ENCODE data around the gene SPRED3. TPM values are rescaled to one million over a fixed set of nuclear protein-coding genes. Genes with fewer than 3 reads are reported as not detected.

Gene SPRED3
- total RNA-seq, 1 donor from 2014 or later, result 8.7 TPM

- no peak for TF ChIP-seq CTCF (IDR thresholded peaks at IDR 0.05; ENCODE audit: partially characterized antibody, unreplicated experiment)
- H3K27ac Mint-ChIP-seq (ENCODE audit: unreplicated experiment), result peak overlapping the region; percentile 11
- H3K27me3 Mint-ChIP-seq (ENCODE audit: unreplicated experiment), result peaks cover 1% of the 10 kb centered on the region
- H3K9me3 Mint-ChIP-seq (ENCODE audit: unreplicated experiment), result no peaks in the 10 kb centered on the region
- peak overlapping the region; percentile 83 for H3K4me3 Mint-ChIP-seq (ENCODE audit: unreplicated experiment)
- no peaks in the 10 kb centered on the region for H3K36me3 Mint-ChIP-seq (ENCODE audit: unreplicated experiment)
- no peak for DNase-seq
- peaks cover 16% of the 10 kb centered on the region for H3K4me1 Mint-ChIP-seq (ENCODE audit: low read depth, unreplicated experiment)
Observed at GRCh38 chr19:38417146-38417543, 28.6 kb downstream of the SPRED3 start.

GRCh38 chr19:38417544-38418506 is 29.3 kb downstream of the SPRED3 start:
- peak; percentile 74 for DNase-seq
- peak overlapping the region; percentile 83 for H3K4me3 Mint-ChIP-seq (ENCODE audit: unreplicated experiment)
- no peaks in the 10 kb centered on the region for H3K36me3 Mint-ChIP-seq (ENCODE audit: unreplicated experiment)
- no peaks in the 10 kb centered on the region for H3K9me3 Mint-ChIP-seq (ENCODE audit: unreplicated experiment)
- H3K4me1 Mint-ChIP-seq (ENCODE audit: low read depth, unreplicated experiment), result peaks cover 13% of the 10 kb centered on the region
- peak overlapping the region; percentile 11 for H3K27ac Mint-ChIP-seq (ENCODE audit: unreplicated experiment)
- peaks cover 1% of the 10 kb centered on the region for H3K27me3 Mint-ChIP-seq (ENCODE audit: unreplicated experiment)
- TF ChIP-seq CTCF (IDR thresholded peaks at IDR 0.05; ENCODE audit: partially characterized antibody, unreplicated experiment), result no peak

- no peak overlapping the region for H3K4me3 Mint-ChIP-seq (ENCODE audit: unreplicated experiment)
- no peak for TF ChIP-seq CTCF (IDR thresholded peaks at IDR 0.05; ENCODE audit: partially characterized antibody, unreplicated experiment)
- H3K27me3 Mint-ChIP-seq (ENCODE audit: unreplicated experiment), result peaks cover 1% of the 10 kb centered on the region
Observed at GRCh38 chr19:38420935-38421334, 32.4 kb downstream of the SPRED3 start.

GRCh38 chr19:38421856-38422255 is 33.4 kb downstream of the SPRED3 start:
- no peak for TF ChIP-seq CTCF (IDR thresholded peaks at IDR 0.05; ENCODE audit: partially characterized antibody, unreplicated experiment)
- no peak overlapping the region for H3K4me3 Mint-ChIP-seq (ENCODE audit: unreplicated experiment)
- no peak for DNase-seq
- no peaks in the 10 kb centered on the region for H3K36me3 Mint-ChIP-seq (ENCODE audit: unreplicated experiment)
- peaks cover 2% of the 10 kb centered on the region for H3K9me3 Mint-ChIP-seq (ENCODE audit: unreplicated experiment)
- peaks cover 2% of the 10 kb centered on the region for H3K27me3 Mint-ChIP-seq (ENCODE audit: unreplicated experiment)
- peaks cover 12% of the 10 kb centered on the region for H3K4me1 Mint-ChIP-seq (ENCODE audit: low read depth, unreplicated experiment)
- H3K27ac Mint-ChIP-seq (ENCODE audit: unreplicated experiment), result no peak overlapping the region

More at GRCh38 chr19:38420935-38421334, 32.4 kb downstream of the SPRED3 start:
- peaks cover 13% of the 10 kb centered on the region for H3K4me1 Mint-ChIP-seq (ENCODE audit: low read depth, unreplicated experiment)
- peaks cover 2% of the 10 kb centered on the region for H3K9me3 Mint-ChIP-seq (ENCODE audit: unreplicated experiment)
- no peaks in the 10 kb centered on the region for H3K36me3 Mint-ChIP-seq (ENCODE audit: unreplicated experiment)
- no peak overlapping the region for H3K27ac Mint-ChIP-seq (ENCODE audit: unreplicated experiment)
- no peak for DNase-seq

GRCh38 chr19:38422438-38422837 is 33.9 kb downstream of the SPRED3 start:
- no peak for TF ChIP-seq CTCF (IDR thresholded peaks at IDR 0.05; ENCODE audit: partially characterized antibody, unreplicated experiment)
- H3K27me3 Mint-ChIP-seq (ENCODE audit: unreplicated experiment), result peaks cover 2% of the 10 kb centered on the region
- no peak overlapping the region for H3K27ac Mint-ChIP-seq (ENCODE audit: unreplicated experiment)
- DNase-seq, result no peak
- no peak overlapping the region for H3K4me3 Mint-ChIP-seq (ENCODE audit: unreplicated experiment)
- peaks cover 2% of the 10 kb centered on the region for H3K9me3 Mint-ChIP-seq (ENCODE audit: unreplicated experiment)
- no peaks in the 10 kb centered on the region for H3K36me3 Mint-ChIP-seq (ENCODE audit: unreplicated experiment)
- H3K4me1 Mint-ChIP-seq (ENCODE audit: low read depth, unreplicated experiment), result peaks cover 6% of the 10 kb centered on the region

Data from glutamatergic neuron (in vitro differentiated cells).